ENCODE results near the gene TFCP2L1. TPM values are rescaled to one million over a fixed set of nuclear protein-coding genes. Genes with fewer than 3 reads are reported as not detected.

Gene TFCP2L1
- polyA plus RNA-seq, 3 donors, result 0.03 to 0.24 TPM; not detected in 1

GRCh38 chr2:121234144-121234543, 50.9 kb downstream of the TFCP2L1 start:
- intact Hi-C loops (cut with micrococcal nuclease), result no loop called here
- no peaks in the 10 kb centered on the region for H3K79me2 ChIP-seq (ENCODE audit: insufficient read depth, low read length)
- no peaks in the 10 kb centered on the region for H3K9me3 ChIP-seq (replicated peaks in 1 of 2; ENCODE audit: control insufficient read depth in 1 of 2, insufficient read depth in 1 of 2, low read length in 2 of 2)
- no peak overlapping the region for H3K4me3 Mint-ChIP-seq
- no peak overlapping the region for H3K27ac ChIP-seq (ENCODE audit: low read depth in 1 of 2, low read length in 2 of 2)
- H3K27ac Mint-ChIP-seq, result no peak overlapping the region
- no peaks in the 10 kb centered on the region for H3K36me3 Mint-ChIP-seq
- H3K27me3 ChIP-seq (ENCODE audit: control insufficient read depth in 2 of 2, insufficient read depth in 2 of 2, low read length in 2 of 2), result no peaks in the 10 kb centered on the region
- H4K20me1 ChIP-seq (ENCODE audit: insufficient read depth, low read length), result no peaks in the 10 kb centered on the region
- H3K4me1 Mint-ChIP-seq, result peaks cover 7% of the 10 kb centered on the region
- H3K4me3 ChIP-seq (replicated peaks in 1 of 3; ENCODE audit: low read depth in 2 of 3, low read length in 3 of 3), result no peak overlapping the region
- WGBS (ENCODE audit: insufficient coverage), result 96% methylated on average over 3 of the region's 7 CpGs
- no peaks in the 10 kb centered on the region for H3K36me3 ChIP-seq (replicated peaks in 1 of 2; ENCODE audit: control insufficient read depth in 1 of 2, insufficient read depth in 2 of 2, low read length in 2 of 2)
- no peak overlapping the region for H3K4me2 ChIP-seq (replicated peaks; ENCODE audit: extremely low read depth, low read length, poor library complexity, severe bottlenecking)
- no peak overlapping the region for H3K9ac ChIP-seq (ENCODE audit: insufficient read depth, low read length, poor library complexity, severe bottlenecking)
- peaks cover 2 to 10% (median 6%) of the 10 kb centered on the region in 3 donors for H3K27me3 Mint-ChIP-seq (ENCODE audit: low read depth in 3 of 3)
- H2AFZ ChIP-seq (ENCODE audit: insufficient read depth, low read depth, low read length, poor library complexity, severe bottlenecking), result no peak overlapping the region
- H3K4me1 ChIP-seq (ENCODE audit: control insufficient read depth in 1 of 2, insufficient read depth in 2 of 2, low read length in 2 of 2), result peaks cover 6 to 8% of the 10 kb centered on the region in 2 donors
- peaks cover 0 to 2% (median 0%) of the 10 kb centered on the region in 7 donors for H3K9me3 Mint-ChIP-seq
- DNase-seq, result no peak
- TF ChIP-seq, protein P1, sequence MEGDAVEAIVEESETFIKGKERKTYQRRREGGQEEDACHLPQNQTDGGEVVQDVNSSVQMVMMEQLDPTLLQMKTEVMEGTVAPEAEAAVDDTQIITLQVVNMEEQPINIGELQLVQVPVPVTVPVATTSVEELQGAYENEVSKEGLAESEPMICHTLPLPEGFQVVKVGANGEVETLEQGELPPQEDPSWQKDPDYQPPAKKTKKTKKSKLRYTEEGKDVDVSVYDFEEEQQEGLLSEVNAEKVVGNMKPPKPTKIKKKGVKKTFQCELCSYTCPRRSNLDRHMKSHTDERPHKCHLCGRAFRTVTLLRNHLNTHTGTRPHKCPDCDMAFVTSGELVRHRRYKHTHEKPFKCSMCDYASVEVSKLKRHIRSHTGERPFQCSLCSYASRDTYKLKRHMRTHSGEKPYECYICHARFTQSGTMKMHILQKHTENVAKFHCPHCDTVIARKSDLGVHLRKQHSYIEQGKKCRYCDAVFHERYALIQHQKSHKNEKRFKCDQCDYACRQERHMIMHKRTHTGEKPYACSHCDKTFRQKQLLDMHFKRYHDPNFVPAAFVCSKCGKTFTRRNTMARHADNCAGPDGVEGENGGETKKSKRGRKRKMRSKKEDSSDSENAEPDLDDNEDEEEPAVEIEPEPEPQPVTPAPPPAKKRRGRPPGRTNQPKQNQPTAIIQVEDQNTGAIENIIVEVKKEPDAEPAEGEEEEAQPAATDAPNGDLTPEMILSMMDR (IDR thresholded peaks at IDR 0.05), result no peak

DNA sequence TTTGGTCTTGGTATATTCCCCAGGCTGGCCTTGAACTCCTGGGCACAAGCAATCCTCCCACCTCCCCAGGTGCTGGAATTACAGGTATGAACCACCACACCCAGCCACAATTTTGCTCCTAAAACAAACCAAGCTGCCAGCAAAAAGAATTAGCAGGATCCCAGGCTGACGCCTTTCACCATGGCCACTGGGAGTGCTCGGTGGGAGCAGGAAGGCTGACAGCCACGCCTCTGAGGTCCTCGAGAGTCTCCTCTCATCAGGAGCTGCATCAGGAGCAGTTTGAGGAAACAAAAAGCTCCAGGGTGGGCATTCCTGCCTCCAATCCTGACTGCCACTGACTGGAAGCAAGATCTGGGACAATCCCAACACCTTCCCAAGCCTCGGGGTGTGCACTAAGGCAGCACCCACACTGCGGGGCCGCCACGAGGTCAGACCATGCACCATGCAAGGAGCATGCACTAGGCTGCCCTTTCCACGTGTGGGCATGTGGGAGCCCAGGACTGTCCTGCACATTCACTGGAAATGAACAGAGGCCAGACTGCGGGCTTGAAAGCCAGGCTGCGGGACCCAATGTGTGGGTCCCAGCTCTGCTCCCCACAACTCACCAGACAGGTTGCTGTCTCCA, 51.4 kb downstream of the TFCP2L1 start:
- TF ChIP-seq, protein P1 (IDR thresholded peaks at IDR 0.05), result no peak
- H2AFZ ChIP-seq (ENCODE audit: insufficient read depth, low read depth, low read length, poor library complexity, severe bottlenecking), result no peak overlapping the region
- Mint-ChIP-seq H3K36me3 (no peaks in the 10 kb centered on the region), H3K27me3 (ENCODE audit: low read depth in 3 of 3) (peaks cover 2 to 10% (median 6%) of the 10 kb centered on the region in 3 donors), H3K27ac (no peak overlapping the region), H3K4me1 (peaks cover 7% of the 10 kb centered on the region), H3K9me3 (no peaks in the 10 kb centered on the region), H3K4me3 (no peak overlapping the region)
- intact Hi-C loops (cut with micrococcal nuclease), result no loop called here
- no peaks in the 10 kb centered on the region for H3K27me3 ChIP-seq (ENCODE audit: control insufficient read depth in 2 of 2, insufficient read depth in 2 of 2, low read length in 2 of 2)
- H3K4me3 ChIP-seq (replicated peaks in 1 of 3; ENCODE audit: low read depth in 2 of 3, low read length in 3 of 3), result no peak overlapping the region
- no peaks in the 10 kb centered on the region for H3K36me3 ChIP-seq (replicated peaks in 1 of 2; ENCODE audit: control insufficient read depth in 1 of 2, insufficient read depth in 2 of 2, low read length in 2 of 2)
- no peak overlapping the region for H3K4me2 ChIP-seq (replicated peaks; ENCODE audit: extremely low read depth, low read length, poor library complexity, severe bottlenecking)
- WGBS (ENCODE audit: insufficient coverage), result 81% methylated on average over 10 of the region's 11 CpGs
- no peaks in the 10 kb centered on the region for H4K20me1 ChIP-seq (ENCODE audit: insufficient read depth, low read length)
- no peaks in the 10 kb centered on the region for H3K79me2 ChIP-seq (ENCODE audit: insufficient read depth, low read length)
- H3K9me3 ChIP-seq (replicated peaks in 1 of 2; ENCODE audit: control insufficient read depth in 1 of 2, insufficient read depth in 1 of 2, low read length in 2 of 2), result no peaks in the 10 kb centered on the region
- no peak overlapping the region for H3K9ac ChIP-seq (ENCODE audit: insufficient read depth, low read length, poor library complexity, severe bottlenecking)
- no peak for DNase-seq
- H3K27ac ChIP-seq (ENCODE audit: low read depth in 1 of 2, low read length in 2 of 2), result no peak overlapping the region
- peaks cover 6 to 8% of the 10 kb centered on the region in 2 donors for H3K4me1 ChIP-seq (ENCODE audit: control insufficient read depth in 1 of 2, insufficient read depth in 2 of 2, low read length in 2 of 2)

Data from CD14-positive monocyte (primary cell).